Esophagus muscularis mucosa (tissue), 4 donors: Measurements from ENCODE around the gene ABCG2.

ENCODE experiments used
- EP300 ChIP-seq: sonication (generic); formaldehyde crosslinking; IDR thresholded peaks from one replicate; pipeline ENCODE4 v1.6.1; 2017; ENCODE audit warnings: antibody characterized with exemption
- POLR2A ChIP-seq: fragments of 450-650 bp; IDR thresholded peaks from one replicate; pipeline ENCODE4 v1.6.1; 2017; ENCODE audit warnings: antibody characterized with exemption, moderate library complexity, mild to moderate bottlenecking, low read depth
- POLR2AphosphoS5 ChIP-seq, 2 donors: sonication (generic); formaldehyde crosslinking; IDR thresholded peaks; one replicate each; pipeline ENCODE4 v1.6.1; 2017; ENCODE audit warnings: antibody characterized with exemption in 2 of 2
- TF ChIP-seq, protein P1 (sequence below), 3 experiments: fragments of 200-600 bp in 2 of 3; fragments of 450-650 bp in 1 of 3; sonication (generic) in 2 of 3; IDR thresholded peaks; one replicate each; pipeline ENCODE4 v1.5.1; 2017 to 2019; ENCODE audit warnings: antibody characterized with exemption in 3 of 3, mild to moderate bottlenecking in 2 of 3, moderate library complexity in 1 of 3

DNA sequence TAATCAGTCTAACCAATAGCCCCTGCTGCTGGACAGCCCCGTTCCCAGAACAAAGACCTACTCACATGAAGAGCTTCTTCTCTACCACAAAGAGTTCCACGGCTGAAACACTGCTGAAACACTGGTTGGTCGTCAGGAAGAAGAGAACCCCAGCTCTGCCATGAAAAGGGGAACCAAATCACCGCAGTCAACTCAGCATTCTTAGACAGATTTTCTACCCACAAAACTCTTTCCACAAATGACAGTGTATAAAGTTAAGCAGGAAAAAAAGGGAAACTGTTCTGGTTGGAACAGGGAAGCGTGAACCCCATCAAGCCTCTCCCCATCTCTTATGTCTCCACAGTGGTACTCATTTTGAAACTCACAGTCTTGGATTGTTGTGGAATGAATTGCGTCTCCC, 57.3 kb downstream of the ABCG2 start:
- TF ChIP-seq, protein P1, sequence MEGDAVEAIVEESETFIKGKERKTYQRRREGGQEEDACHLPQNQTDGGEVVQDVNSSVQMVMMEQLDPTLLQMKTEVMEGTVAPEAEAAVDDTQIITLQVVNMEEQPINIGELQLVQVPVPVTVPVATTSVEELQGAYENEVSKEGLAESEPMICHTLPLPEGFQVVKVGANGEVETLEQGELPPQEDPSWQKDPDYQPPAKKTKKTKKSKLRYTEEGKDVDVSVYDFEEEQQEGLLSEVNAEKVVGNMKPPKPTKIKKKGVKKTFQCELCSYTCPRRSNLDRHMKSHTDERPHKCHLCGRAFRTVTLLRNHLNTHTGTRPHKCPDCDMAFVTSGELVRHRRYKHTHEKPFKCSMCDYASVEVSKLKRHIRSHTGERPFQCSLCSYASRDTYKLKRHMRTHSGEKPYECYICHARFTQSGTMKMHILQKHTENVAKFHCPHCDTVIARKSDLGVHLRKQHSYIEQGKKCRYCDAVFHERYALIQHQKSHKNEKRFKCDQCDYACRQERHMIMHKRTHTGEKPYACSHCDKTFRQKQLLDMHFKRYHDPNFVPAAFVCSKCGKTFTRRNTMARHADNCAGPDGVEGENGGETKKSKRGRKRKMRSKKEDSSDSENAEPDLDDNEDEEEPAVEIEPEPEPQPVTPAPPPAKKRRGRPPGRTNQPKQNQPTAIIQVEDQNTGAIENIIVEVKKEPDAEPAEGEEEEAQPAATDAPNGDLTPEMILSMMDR (IDR thresholded peaks at IDR 0.05): no peak
- TF ChIP-seq POLR2A: no peak
- TF ChIP-seq EP300: no peak
- no peak for TF ChIP-seq POLR2AphosphoS5 (IDR thresholded peaks at IDR 0.05)
